OCI-LY3 (cell line): ENCODE data around the gene AIG1.

Experiments
- H2AFZ ChIP-seq: fragments of 200-600, 300-600 bp; shearing (Covaris generic); 2 replicates; pipeline ENCODE4 v1.6.0; 2014; ENCODE audit warnings: antibody characterized with exemption, low read depth, low read length
- H3K27ac ChIP-seq: fragments of 200-600, 300-600 bp; sonication (generic); 2 replicates; pipeline ENCODE4 v1.5.1; 2014; ENCODE audit warnings: mild to moderate bottlenecking, low read length, moderate library complexity, mixed read lengths
- H3K27me3 ChIP-seq: fragments of 200-600, 300-600 bp; sonication (generic); 2 replicates; pipeline ENCODE4 v1.6.1; 2014; ENCODE audit warnings: low read depth, low read length, mixed read lengths
- H3K36me3 ChIP-seq: fragments of 200-600, 300-600 bp; sonication (generic); replicated peaks from 2 replicates; pipeline ENCODE3; 2014; ENCODE audit warnings: low read depth, low read length, mixed read lengths
- H3K4me1 ChIP-seq: fragments of 300-600, 200-600 bp; sonication (generic); 2 replicates; pipeline ENCODE4 v1.6.1; 2014; ENCODE audit warnings: low read length, mixed read lengths
- H3K4me2 ChIP-seq: fragments of 200-600, 300-600 bp; sonication (generic); 2 replicates; pipeline ENCODE4 v1.6.1; 2014; ENCODE audit warnings: low read length, mixed read lengths
- H3K4me3 ChIP-seq: fragments of 300-600, 200-600 bp; sonication (generic); 2 replicates; pipeline ENCODE4 v1.5.1; 2014; ENCODE audit warnings: antibody characterized with exemption, mild to moderate bottlenecking, low read length, moderate library complexity
- H3K79me2 ChIP-seq: fragments of 300-600, 200-600 bp; shearing (Covaris generic); 2 replicates; pipeline ENCODE4 v1.6.1; 2014; ENCODE audit warnings: mild to moderate bottlenecking, low read length, mixed read lengths
- H3K9ac ChIP-seq: fragments of 300-600, 200-600 bp; shearing (Covaris generic); 2 replicates; pipeline ENCODE4 v1.6.0; 2014; ENCODE audit warnings: mild to moderate bottlenecking, low read length, moderate library complexity
- H3K9me3 ChIP-seq: fragments of 200-600, 300-600 bp; shearing (Covaris generic); 2 replicates; pipeline ENCODE4 v1.6.1; 2014; ENCODE audit warnings: low read length, mixed read lengths; ENCODE audit not compliant: insufficient read depth
- H4K20me1 ChIP-seq: fragments of 200-600, 300-600 bp; sonication (generic); 2 replicates; pipeline ENCODE4 v1.6.1; 2016; ENCODE audit warnings: low read length, mixed read lengths; ENCODE audit not compliant: insufficient read depth
- CTCF ChIP-seq: fragments of 200-600, 300-600 bp; sonication (generic); IDR thresholded peaks from 2 replicates; pipeline ENCODE4 v1.5.1; 2014; ENCODE audit warnings: antibody characterized with exemption, low read length, low read depth
- EZH2phosphoT487 ChIP-seq: fragments of 200-600 bp; shearing (Covaris generic); IDR thresholded peaks from 2 replicates; pipeline ENCODE4 v1.6.1; 2018; ENCODE audit warnings: antibody characterized with exemption, mixed run types, low read depth

AIG1 gene

GRCh38 chr6:143052282-143052681, 8.4 kb upstream of the AIG1 start:
- Histone ChIP-seq H3K27me3 (no peaks in the 10 kb centered on the region), H3K9ac (no peak overlapping the region), H3K79me2 (no peaks in the 10 kb centered on the region), H3K36me3 (no peaks in the 10 kb centered on the region), H2AFZ (no peak overlapping the region), H3K4me3 (no peak overlapping the region), H4K20me1 (no peaks in the 10 kb centered on the region), H3K4me2 (0 out of 2 replicates have a peak overlapping the region, but pooled peaks have one; percentile 3), H3K4me1 (0 out of 2 replicates have a peak, but pooled peaks cover 7% of the 10 kb centered on the region), H3K9me3 (no peaks in the 10 kb centered on the region), H3K27ac (no peak overlapping the region)
- TF ChIP-seq EZH2phosphoT487: no peak
- TF ChIP-seq CTCF: no peak

DNA sequence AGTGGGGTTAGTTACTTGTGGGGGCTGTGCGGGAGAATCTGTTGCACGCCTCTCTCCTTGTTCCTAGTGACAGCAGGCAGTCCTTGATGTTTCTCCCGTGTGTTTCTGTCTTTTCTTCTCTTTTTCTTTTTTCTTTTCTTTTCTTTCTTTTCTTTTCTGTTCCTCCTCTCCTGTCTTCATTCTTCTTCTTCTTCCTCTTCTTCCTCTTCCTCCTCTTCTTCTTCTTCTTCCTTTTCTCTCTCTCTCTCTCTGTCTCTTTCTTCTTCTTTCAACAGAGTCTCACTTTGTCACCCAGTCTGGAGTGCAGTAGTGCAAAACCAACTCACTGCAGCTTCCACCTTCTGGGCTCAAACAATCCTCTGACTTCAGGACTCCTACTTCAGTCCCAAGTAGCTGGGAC, 6.8 kb upstream of the AIG1 start:
- H3K4me2 ChIP-seq: no peak overlapping the region
- TF ChIP-seq CTCF (no peak), EZH2phosphoT487 (no peak)
- H3K4me1 ChIP-seq: 0 out of 2 replicates have a peak, but pooled peaks cover 7% of the 10 kb centered on the region
- H4K20me1 ChIP-seq: no peaks in the 10 kb centered on the region
- no peaks in the 10 kb centered on the region for H3K27me3 ChIP-seq
- no peak overlapping the region for H3K4me3 ChIP-seq
- H3K79me2 ChIP-seq: no peaks in the 10 kb centered on the region
- no peak overlapping the region for H2AFZ ChIP-seq
- no peaks in the 10 kb centered on the region for H3K9me3 ChIP-seq
- H3K36me3 ChIP-seq: no peaks in the 10 kb centered on the region
- no peak overlapping the region for H3K27ac ChIP-seq
- H3K9ac ChIP-seq: no peak overlapping the region

DNA sequence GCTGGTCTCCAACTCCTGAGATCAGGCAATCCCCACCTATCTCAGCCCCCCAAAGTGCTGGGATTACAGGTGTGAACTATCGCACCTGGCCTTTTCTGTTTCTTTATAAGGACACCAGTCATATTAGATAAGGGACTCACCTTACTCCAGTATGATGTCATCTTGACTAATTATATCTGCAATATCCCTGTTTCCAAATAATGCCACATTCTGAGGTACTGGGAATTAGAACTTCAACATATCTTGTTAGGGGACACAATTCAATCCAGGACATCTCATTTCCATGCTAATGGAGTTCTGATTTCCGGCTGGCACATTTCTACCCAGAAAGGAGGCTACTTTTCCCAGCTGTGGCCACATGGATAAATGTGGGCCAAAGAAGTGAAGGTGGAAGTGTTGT, 6.4 kb upstream of the AIG1 start:
- H3K9me3 ChIP-seq: no peaks in the 10 kb centered on the region
- no peak overlapping the region for H2AFZ ChIP-seq
- H3K4me3 ChIP-seq: no peak overlapping the region
- H3K27me3 ChIP-seq: no peaks in the 10 kb centered on the region
- TF ChIP-seq EZH2phosphoT487 (no peak), CTCF (no peak)
- H3K27ac ChIP-seq: no peak overlapping the region
- 0 out of 2 replicates have a peak, but pooled peaks cover 7% of the 10 kb centered on the region for H3K4me1 ChIP-seq
- H3K9ac ChIP-seq: no peak overlapping the region
- no peak overlapping the region for H3K4me2 ChIP-seq
- H3K79me2 ChIP-seq: no peaks in the 10 kb centered on the region
- no peaks in the 10 kb centered on the region for H3K36me3 ChIP-seq
- no peaks in the 10 kb centered on the region for H4K20me1 ChIP-seq

DNA sequence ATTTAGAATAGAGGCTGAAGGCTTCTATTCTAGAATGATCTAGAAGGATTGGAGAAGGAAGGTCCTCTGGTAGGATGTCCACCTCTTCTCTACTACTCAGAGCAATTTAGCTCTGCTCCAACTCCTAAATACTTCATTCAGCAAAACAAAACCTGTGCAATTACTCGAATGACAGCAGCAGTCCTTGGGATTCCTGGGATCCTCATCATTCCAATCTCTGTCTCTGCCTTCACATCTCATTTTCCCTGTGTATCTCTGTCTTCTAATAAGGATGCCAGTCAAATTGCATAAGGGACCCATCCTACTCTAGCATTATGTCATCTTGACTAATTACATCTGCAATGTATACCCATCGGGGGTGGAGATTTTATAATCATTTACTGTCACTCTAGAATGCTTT, 5.5 kb upstream of the AIG1 start:
- no peak overlapping the region for H3K27ac ChIP-seq
- H3K9ac ChIP-seq: no peak overlapping the region
- no peaks in the 10 kb centered on the region for H3K36me3 ChIP-seq
- H3K4me2 ChIP-seq: no peak overlapping the region
- no peaks in the 10 kb centered on the region for H3K9me3 ChIP-seq
- TF ChIP-seq CTCF (no peak), EZH2phosphoT487 (no peak)
- no peak overlapping the region for H3K4me3 ChIP-seq
- no peak overlapping the region for H2AFZ ChIP-seq
- peaks cover 13% of the 10 kb centered on the region for H3K4me1 ChIP-seq
- no peaks in the 10 kb centered on the region for H3K27me3 ChIP-seq
- H3K79me2 ChIP-seq: no peaks in the 10 kb centered on the region
- no peaks in the 10 kb centered on the region for H4K20me1 ChIP-seq
